Activated CD4-positive, alpha-beta T cell treated with anti-CD3 and anti-CD28 coated beads for 48 hours (primary cell): ENCODE results near the gene LRP4.
A peak's percentile ranks its signal among the peaks of the same experiment; 100 is the strongest.

Experiments used
- DNase-seq: peaks from one replicate; pipeline ENCODE4 v3.0.0-alpha.2; 2020

Gene LRP4

GRCh38 chr11:46892838-46893237 is 25.5 kb downstream of the LRP4 start:
- DNase-seq: no peak

- DNase-seq: no peak
Measured at GRCh38 chr11:46892109-46892508, 26.2 kb downstream of the LRP4 start.

GRCh38 chr11:46890665-46891064 is 27.7 kb downstream of the LRP4 start:
- DNase-seq: no peak

- DNase-seq: peak; percentile 82
Measured at GRCh38 chr11:46889689-46890475, 28.5 kb downstream of the LRP4 start.

- DNase-seq: no peak
Measured at GRCh38 chr11:46889251-46889650, 29.1 kb downstream of the LRP4 start.

GRCh38 chr11:46888636-46889035 is 29.7 kb downstream of the LRP4 start:
- DNase-seq: no peak

GRCh38 chr11:46886211-46886610 is 32.1 kb downstream of the LRP4 start:
- DNase-seq: no peak

- no peak for DNase-seq
Measured at GRCh38 chr11:46879056-46879585, 39.2 kb downstream of the LRP4 start.

GRCh38 chr11:46877580-46877979 is 40.8 kb downstream of the LRP4 start:
- no peak for DNase-seq

GRCh38 chr11:46876471-46876870 is 41.9 kb downstream of the LRP4 start:
- no peak for DNase-seq

- no peak for DNase-seq
Measured at GRCh38 chr11:46874586-46874985, 43.8 kb downstream of the LRP4 start.

GRCh38 chr11:46868912-46869311 is 49.4 kb downstream of the LRP4 start:
- DNase-seq: no peak

GRCh38 chr11:46865340-46865739 is 53.0 kb downstream of the LRP4 start:
- DNase-seq: no peak

- DNase-seq: no peak
Measured at GRCh38 chr11:46860218-46860617, 58.1 kb downstream of the LRP4 start.

GRCh38 chr11:46858920-46859546 is 59.3 kb downstream of the LRP4 start:
- DNase-seq: no peak

- DNase-seq: no peak
Measured at GRCh38 chr11:46857666-46858065, 60.7 kb downstream of the LRP4 start.

- DNase-seq: no peak
Measured at GRCh38 chr11:46856605-46857343, 61.6 kb downstream of the LRP4 start.

- no peak for DNase-seq
Measured at GRCh38 chr11:46855863-46856262, 62.5 kb downstream of the LRP4 start.

- DNase-seq: no peak
Measured at GRCh38 chr11:46855167-46855566, 63.2 kb downstream of the LRP4 start.

GRCh38 chr11:46850829-46851380 is 67.4 kb downstream of the LRP4 start:
- no peak for DNase-seq

GRCh38 chr11:46849631-46850030 is 68.7 kb downstream of the LRP4 start:
- no peak for DNase-seq

GRCh38 chr11:46846510-46846830 is 71.9 kb downstream of the LRP4 start:
- DNase-seq: no peak

- DNase-seq: peak; percentile 92
Measured at GRCh38 chr11:46845740-46846509, 72.4 kb downstream of the LRP4 start, which contains the start of gene CKAP5. TSS of gene CKAP5 (minus strand) at chr11:46846280. CDS start at chr11:46821231, 25,049 bp downstream.
